Ovary (tissue), 3 donors: Measurements from ENCODE around the gene XYLT2.

Experiments
- EP300 ChIP-seq: sonication (generic); formaldehyde crosslinking; IDR thresholded peaks from one replicate; pipeline ENCODE4 v1.6.1; 2017; ENCODE audit warnings: antibody characterized with exemption
- POLR2A ChIP-seq: fragments of 450-650 bp; IDR thresholded peaks from one replicate; pipeline ENCODE4 v1.6.1; 2017; ENCODE audit warnings: antibody characterized with exemption, mild to moderate bottlenecking, moderate library complexity
- TF ChIP-seq, protein P1 (sequence below), 3 donors: fragments of 450-650 bp in 2 of 3; fragments of 200-600 bp in 1 of 3; IDR thresholded peaks; one replicate each; pipeline versions ENCODE4 v1.5.1 to v1.8.0; 2016 to 2022; ENCODE audit warnings: antibody characterized with exemption in 3 of 3, mild to moderate bottlenecking in 1 of 3
- donor health status: DM: no; HTN: no; CAD: no.

DNA sequence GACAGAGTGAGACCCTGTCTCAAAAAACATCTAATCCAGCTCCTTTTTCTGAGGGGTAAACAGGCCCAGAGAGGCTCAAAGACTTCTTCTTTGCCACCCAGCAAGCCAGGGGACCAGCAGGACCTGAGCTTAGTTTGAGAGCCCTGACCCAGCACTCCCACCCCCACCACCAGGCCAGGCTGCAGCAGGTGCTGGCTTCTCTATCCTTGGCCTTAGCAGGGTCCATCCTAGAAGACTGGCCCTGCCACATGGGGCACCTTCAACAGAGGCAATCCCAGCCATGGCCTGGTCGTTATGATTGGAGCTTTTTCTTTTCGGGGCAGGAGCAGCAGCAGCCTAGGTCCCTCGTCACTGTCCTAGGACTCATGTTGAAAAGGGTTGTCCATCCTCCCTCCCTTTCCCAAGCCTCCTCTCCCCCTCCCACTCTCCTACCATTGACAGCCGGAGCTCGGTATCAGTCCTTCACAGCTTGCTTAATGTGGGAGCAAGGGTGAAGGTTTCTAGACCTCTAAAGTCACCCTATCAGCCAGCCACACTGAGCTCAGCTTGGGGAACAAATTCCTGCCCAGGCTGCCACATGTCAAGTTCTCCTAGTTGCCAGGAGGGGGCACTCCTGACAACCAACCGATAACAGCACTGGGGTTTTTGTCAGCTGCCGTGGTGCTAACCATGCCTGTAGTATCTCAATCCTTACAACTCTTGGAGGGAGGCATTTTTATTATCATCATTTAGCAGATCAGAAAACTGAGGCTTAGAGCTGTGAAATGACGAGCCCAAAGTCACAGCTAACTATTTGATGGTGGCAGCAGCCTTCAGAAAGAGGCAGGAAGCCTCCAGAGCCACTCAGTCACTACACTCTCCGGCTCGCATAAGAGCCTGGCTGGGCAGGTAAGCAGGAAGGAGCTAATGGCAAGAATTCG lies 15.9 kb downstream of the XYLT2 start:
- TF ChIP-seq, protein P1, sequence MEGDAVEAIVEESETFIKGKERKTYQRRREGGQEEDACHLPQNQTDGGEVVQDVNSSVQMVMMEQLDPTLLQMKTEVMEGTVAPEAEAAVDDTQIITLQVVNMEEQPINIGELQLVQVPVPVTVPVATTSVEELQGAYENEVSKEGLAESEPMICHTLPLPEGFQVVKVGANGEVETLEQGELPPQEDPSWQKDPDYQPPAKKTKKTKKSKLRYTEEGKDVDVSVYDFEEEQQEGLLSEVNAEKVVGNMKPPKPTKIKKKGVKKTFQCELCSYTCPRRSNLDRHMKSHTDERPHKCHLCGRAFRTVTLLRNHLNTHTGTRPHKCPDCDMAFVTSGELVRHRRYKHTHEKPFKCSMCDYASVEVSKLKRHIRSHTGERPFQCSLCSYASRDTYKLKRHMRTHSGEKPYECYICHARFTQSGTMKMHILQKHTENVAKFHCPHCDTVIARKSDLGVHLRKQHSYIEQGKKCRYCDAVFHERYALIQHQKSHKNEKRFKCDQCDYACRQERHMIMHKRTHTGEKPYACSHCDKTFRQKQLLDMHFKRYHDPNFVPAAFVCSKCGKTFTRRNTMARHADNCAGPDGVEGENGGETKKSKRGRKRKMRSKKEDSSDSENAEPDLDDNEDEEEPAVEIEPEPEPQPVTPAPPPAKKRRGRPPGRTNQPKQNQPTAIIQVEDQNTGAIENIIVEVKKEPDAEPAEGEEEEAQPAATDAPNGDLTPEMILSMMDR (IDR thresholded peaks at IDR 0.05), result peak; percentile 14 to 49 (median 42)
- TF ChIP-seq POLR2A (no peak), EP300 (no peak)
